Keratinocyte (primary cell): ENCODE results near the gene LENG9. TPM values are rescaled to one million over a fixed set of nuclear protein-coding genes. Genes with fewer than 3 reads are reported as not detected.
A peak's percentile ranks its signal among the peaks of the same experiment; 100 is the strongest.

Experiments used
- DNase-seq: peaks from one replicate; pipeline ENCODE4 v3.0.0-alpha.2; 2011; ENCODE audit warnings: low read depth, missing footprints, low spot score
- FAIRE-seq: peaks from 2 replicates; lab custom pipeline; 2011; peaks lifted over from hg19 to GRCh38; lab: Jason Lieb, UNC
- H2AFZ ChIP-seq: 2 replicates; pipeline ENCODE4 v1.6.0; 2012; ENCODE audit warnings: low read length, control low read depth, inconsistent platforms; ENCODE audit not compliant: control insufficient read depth
- H3K27ac ChIP-seq: 2 replicates; pipeline ENCODE4 v1.5.1; 2011; ENCODE audit warnings: low read length; ENCODE audit not compliant: control insufficient read depth, insufficient read depth
- H3K27me3 ChIP-seq: 3 replicates; pipeline ENCODE4 v1.6.0; 2011; ENCODE audit warnings: low read length; ENCODE audit not compliant: control insufficient read depth, insufficient read depth; ENCODE audit errors: extremely low read depth
- H3K36me3 ChIP-seq, 2 experiments: 2 replicates in 1 of 2; 3 replicates in 1 of 2; pipeline ENCODE4 v1.5.1; 2011; ENCODE audit warnings: low read length in 2 of 2, mild to moderate bottlenecking in 1 of 2; ENCODE audit not compliant: control insufficient read depth in 2 of 2, insufficient read depth in 2 of 2; ENCODE audit errors: extremely low read depth in 1 of 2
- H3K4me1 ChIP-seq: 3 replicates; pipeline ENCODE4 v1.5.1; 2011; ENCODE audit warnings: low read length; ENCODE audit not compliant: control insufficient read depth, insufficient read depth; ENCODE audit errors: extremely low read depth
- H3K4me2 ChIP-seq: 3 replicates; pipeline ENCODE4 v1.6.0; 2011; ENCODE audit warnings: low read depth, low read length; ENCODE audit not compliant: control insufficient read depth, insufficient read depth; ENCODE audit errors: extremely low read depth
- H3K4me3 ChIP-seq, 3 experiments: fragments of 200-600 bp in 1 of 3; sonication (generic) in 1 of 3; 2 replicates in 2 of 3; 3 replicates in 1 of 3; pipeline ENCODE4 v1.5.1; 2011 to 2016; ENCODE audit warnings: low read length in 3 of 3, mild to moderate bottlenecking in 3 of 3, control low read depth in 2 of 3, inconsistent platforms in 1 of 3, low read depth in 1 of 3, mixed read lengths in 1 of 3, mixed run types in 1 of 3, moderate library complexity in 1 of 3; ENCODE audit not compliant: control insufficient read depth in 2 of 3, insufficient read depth in 2 of 3; ENCODE audit errors: extremely low read depth in 1 of 3
- H3K79me2 ChIP-seq: 2 replicates; pipeline ENCODE4 v1.6.0; 2012; ENCODE audit warnings: low read length; ENCODE audit not compliant: control insufficient read depth, insufficient read depth
- H3K9ac ChIP-seq: 3 replicates; pipeline ENCODE4 v1.6.0; 2011; ENCODE audit warnings: low read length; ENCODE audit not compliant: control insufficient read depth, insufficient read depth; ENCODE audit errors: extremely low read depth
- H3K9me1 ChIP-seq: 3 replicates; pipeline ENCODE4 v1.6.0; 2011; ENCODE audit warnings: low read length; ENCODE audit not compliant: control insufficient read depth, insufficient read depth; ENCODE audit errors: extremely low read depth
- H3K9me3 ChIP-seq: 2 replicates; pipeline ENCODE4 v1.5.1; 2012; ENCODE audit warnings: low read depth, low read length; ENCODE audit not compliant: control insufficient read depth
- H4K20me1 ChIP-seq: 3 replicates; pipeline ENCODE4 v1.6.0; 2011; ENCODE audit warnings: low read length; ENCODE audit not compliant: control insufficient read depth, insufficient read depth; ENCODE audit errors: extremely low read depth
- CTCF ChIP-seq, 3 experiments: IDR thresholded peaks in 1 of 3; conservative IDR thresholded peaks in 1 of 3; optimal IDR thresholded peaks in 1 of 3; 2 replicates in 2 of 3; 3 replicates in 1 of 3; pipeline versions ENCODE3 to v1.5.1; 2011; ENCODE audit warnings: low read length in 3 of 3, mild to moderate bottlenecking in 3 of 3, moderate library complexity in 2 of 3, control low read depth in 1 of 3, inconsistent platforms in 1 of 3; ENCODE audit not compliant: insufficient read depth in 2 of 3; ENCODE audit errors: extremely low read depth in 1 of 3
- EZH2 ChIP-seq: IDR thresholded peaks from one replicate; pipeline ENCODE4 v1.6.1; 2012; ENCODE audit warnings: inconsistent platforms, mild to moderate bottlenecking, low read length, moderate library complexity
- dilution Hi-C: fragments of 300-500 bp; cut with MboI; formaldehyde crosslinking; loops from one replicate; pipeline ENCODE4 v1.7.0; 2020; ENCODE audit warnings: low sequenced_read_pairs; ENCODE audit not compliant: extremely low pct_ligation_motif_present
- polyA plus RNA-seq, 5 experiments: library from polyadenylated mRNA; depleted of rRNA in 3 of 5; stranded (reverse) in 3 of 5; stranded (forward) in 1 of 5; unstranded in 1 of 5; fragments of >200 nt; gene quantifications; 1 replicate in 1 of 5; 2 replicates in 3 of 5; 3 replicates in 1 of 5; pipeline versions ENCODE4 v1.2.1 to v1.2.3, GENCODE V29; 2011 to 2012; ENCODE audit warnings: missing spikeins in 2 of 5, low read depth in 1 of 5, low replicate concordance in 1 of 5

LENG9 gene
- polyA plus RNA-seq, 1 donor (not counting 4 experiments of a cell fraction or from before 2014, with no cell fraction given): 1.3 TPM

- TF ChIP-seq CTCF (optimal IDR thresholded peaks at IDR 0.05 in 1 of 3, IDR thresholded peaks at IDR 0.05 in 1 of 3, conservative IDR thresholded peaks at IDR 0.05 in 1 of 3; ENCODE audit: extremely low read depth in 1 of 3, insufficient read depth in 2 of 3, low read length in 3 of 3): peak in 1 of 3 experiments; percentile 1
- TF ChIP-seq EZH2: no peak
- no peak for FAIRE-seq
- Histone ChIP-seq H2AFZ (no peak overlapping the region), H3K79me2 (no peaks in the 10 kb centered on the region), H3K4me1 (peaks cover 5% of the 10 kb centered on the region), H3K9ac (no peak overlapping the region), H3K27me3 (peaks cover 23% of the 10 kb centered on the region), H3K4me3 (no peak overlapping the region), H3K9me1 (no peaks in the 10 kb centered on the region), H3K4me2 (no peak overlapping the region), H3K9me3 (no peaks in the 10 kb centered on the region), H3K27ac (no peak overlapping the region), H3K36me3 (no peaks in the 10 kb centered on the region), H4K20me1 (no peaks in the 10 kb centered on the region)
- dilution Hi-C loops: no loop called here
- no peak for DNase-seq
Observed at GRCh38 chr19:54426291-54426931, 37.2 kb downstream of the LENG9 start.

GRCh38 chr19:54425382-54425723, 38.2 kb downstream of the LENG9 start:
- no peak overlapping the region for H2AFZ ChIP-seq
- no peaks in the 10 kb centered on the region for H3K79me2 ChIP-seq
- no peak overlapping the region for H3K27ac ChIP-seq
- H3K9me3 ChIP-seq: no peaks in the 10 kb centered on the region
- TF ChIP-seq CTCF (optimal IDR thresholded peaks at IDR 0.05 in 1 of 3, IDR thresholded peaks at IDR 0.05 in 1 of 3, conservative IDR thresholded peaks at IDR 0.05 in 1 of 3; ENCODE audit: extremely low read depth in 1 of 3, insufficient read depth in 2 of 3, low read length in 3 of 3) (no peak), EZH2 (no peak)
- no peaks in the 10 kb centered on the region for H4K20me1 ChIP-seq
- no peaks in the 10 kb centered on the region for H3K4me1 ChIP-seq
- H3K36me3 ChIP-seq: no peaks in the 10 kb centered on the region
- H3K9me1 ChIP-seq: no peaks in the 10 kb centered on the region
- H3K4me3 ChIP-seq: no peak overlapping the region
- no peak overlapping the region for H3K4me2 ChIP-seq
- no peak overlapping the region for H3K9ac ChIP-seq
- FAIRE-seq (no peak), DNase-seq (no peak)
- dilution Hi-C loops: no loop called here
- H3K27me3 ChIP-seq: peaks cover 33% of the 10 kb centered on the region
